Measurements from ENCODE around the gene ARHGAP20.

GRCh38 chr11:110654456-110654855 lies 57.8 kb downstream of the ARHGAP20 start:
- TF ChIP-seq POLR2A (IDR thresholded peaks at IDR 0.05) (no peak), CTCF (IDR thresholded peaks at IDR 0.05) (no peak)

All from prostate gland (tissue), 2 donors.